Lower leg skin (tissue), 3 donors: ENCODE data around the gene DHDDS.

Experiments
- POLR2A ChIP-seq, 2 donors: fragments of 450-650 bp; IDR thresholded peaks; one replicate each; pipeline ENCODE4 v1.6.1; 2016 to 2017; ENCODE audit warnings: antibody characterized with exemption in 2 of 2, mild to moderate bottlenecking in 1 of 2, moderate library complexity in 1 of 2
- TF ChIP-seq, protein P1 (sequence below), 3 donors: fragments of 450-650 bp; IDR thresholded peaks; one replicate each; pipeline ENCODE4 v1.5.1; 2016; ENCODE audit warnings: antibody characterized with exemption in 3 of 3, mild to moderate bottlenecking in 3 of 3, moderate library complexity in 2 of 3

DNA sequence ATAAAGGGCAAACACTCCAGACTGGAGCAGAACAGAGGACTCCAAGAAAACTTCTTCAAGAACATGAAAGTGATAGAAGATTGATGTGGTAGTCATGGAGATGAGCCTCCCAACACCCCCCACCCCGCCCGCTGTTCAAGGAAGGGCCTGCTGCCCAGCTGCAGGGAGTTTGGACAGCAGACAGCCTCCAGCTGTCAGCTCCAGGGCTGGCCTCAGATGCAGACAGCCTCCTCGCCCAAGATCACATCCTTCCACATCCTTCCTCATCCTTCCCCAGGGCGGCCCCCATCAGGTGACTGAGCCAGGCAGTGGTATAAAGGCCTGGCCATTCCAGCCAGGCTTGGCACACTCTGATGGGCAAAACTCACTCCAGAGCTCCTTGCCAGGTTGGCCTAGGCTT is 64.7 kb downstream of the DHDDS start:
- TF ChIP-seq POLR2A (IDR thresholded peaks at IDR 0.05), result no peak
- TF ChIP-seq, protein P1, sequence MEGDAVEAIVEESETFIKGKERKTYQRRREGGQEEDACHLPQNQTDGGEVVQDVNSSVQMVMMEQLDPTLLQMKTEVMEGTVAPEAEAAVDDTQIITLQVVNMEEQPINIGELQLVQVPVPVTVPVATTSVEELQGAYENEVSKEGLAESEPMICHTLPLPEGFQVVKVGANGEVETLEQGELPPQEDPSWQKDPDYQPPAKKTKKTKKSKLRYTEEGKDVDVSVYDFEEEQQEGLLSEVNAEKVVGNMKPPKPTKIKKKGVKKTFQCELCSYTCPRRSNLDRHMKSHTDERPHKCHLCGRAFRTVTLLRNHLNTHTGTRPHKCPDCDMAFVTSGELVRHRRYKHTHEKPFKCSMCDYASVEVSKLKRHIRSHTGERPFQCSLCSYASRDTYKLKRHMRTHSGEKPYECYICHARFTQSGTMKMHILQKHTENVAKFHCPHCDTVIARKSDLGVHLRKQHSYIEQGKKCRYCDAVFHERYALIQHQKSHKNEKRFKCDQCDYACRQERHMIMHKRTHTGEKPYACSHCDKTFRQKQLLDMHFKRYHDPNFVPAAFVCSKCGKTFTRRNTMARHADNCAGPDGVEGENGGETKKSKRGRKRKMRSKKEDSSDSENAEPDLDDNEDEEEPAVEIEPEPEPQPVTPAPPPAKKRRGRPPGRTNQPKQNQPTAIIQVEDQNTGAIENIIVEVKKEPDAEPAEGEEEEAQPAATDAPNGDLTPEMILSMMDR (IDR thresholded peaks at IDR 0.05), result no peak
